Esophagus squamous epithelium (tissue), 4 donors: ENCODE results near the gene IFIH1.

Experiments
- CTCF ChIP-seq, 6 experiments: fragments of 450-650 bp in 4 of 6; fragments of 200-600 bp in 2 of 6; sonication (generic) in 2 of 6; IDR thresholded peaks; one replicate each; pipeline ENCODE4 v1.5.1; 2016 to 2019; ENCODE audit warnings: antibody characterized with exemption in 6 of 6, mild to moderate bottlenecking in 4 of 6, moderate library complexity in 4 of 6
- POLR2A ChIP-seq, 4 donors: fragments of 450-650 bp; IDR thresholded peaks; one replicate each; pipeline ENCODE4 v1.6.1; 2017; ENCODE audit warnings: antibody characterized with exemption in 4 of 4, mild to moderate bottlenecking in 4 of 4, moderate library complexity in 3 of 4

DNA sequence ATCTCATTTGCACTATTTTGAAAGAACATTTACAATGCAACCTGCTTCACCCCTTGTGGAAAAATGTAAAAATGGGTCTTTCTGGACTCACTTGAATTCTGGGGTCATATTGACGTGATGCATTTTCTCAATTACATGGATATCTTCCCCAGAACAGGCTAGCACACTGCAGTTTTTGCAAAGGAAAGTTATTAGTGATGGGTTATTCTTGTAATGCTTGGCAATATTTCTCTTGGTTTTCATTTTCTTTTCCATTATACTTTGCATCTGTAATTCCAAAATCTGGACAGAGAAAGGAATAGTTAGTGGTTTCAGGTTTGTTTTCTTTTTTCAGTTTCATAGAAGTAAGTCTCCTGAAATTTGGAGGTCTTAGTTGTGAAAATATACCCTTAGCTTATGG is 50.5 kb downstream of the IFIH1 start:
- no peak for TF ChIP-seq CTCF (IDR thresholded peaks at IDR 0.05)
- no peak for TF ChIP-seq POLR2A (IDR thresholded peaks at IDR 0.05)
